Measurements from ENCODE around the gene EZR.

Gene EZR

GRCh38 chr6:158737082-158737709 lies 82.0 kb downstream of the EZR start:
- no peak for DNase-seq (ENCODE audit: low read depth in 1 of 2, low spot score in 1 of 2)
- no peaks in the 10 kb centered on the region for H3K27me3 ChIP-seq (ENCODE audit: insufficient read depth, poor library complexity, severe bottlenecking)
- no peak overlapping the region for H3K4me3 ChIP-seq (replicated peaks; ENCODE audit: insufficient read depth, low read length)
- TF ChIP-seq REST (IDR thresholded peaks at IDR 0.05; ENCODE audit: insufficient replicate concordance, low read depth) (no peak), GABPA (IDR thresholded peaks at IDR 0.05; ENCODE audit: low read depth) (no peak), POLR2AphosphoS5 (IDR thresholded peaks at IDR 0.05; ENCODE audit: low read depth) (no peak), SPI1 (IDR thresholded peaks at IDR 0.05; ENCODE audit: borderline replicate concordance, low read depth) (no peak), CTCF (IDR thresholded peaks at IDR 0.05; ENCODE audit: insufficient read depth, low read length) (no peak)
- H3K27ac ChIP-seq (replicated peaks) = no peak overlapping the region

- H3K27me3 ChIP-seq (ENCODE audit: insufficient read depth, poor library complexity, severe bottlenecking) = no peaks in the 10 kb centered on the region
- TF ChIP-seq GABPA (IDR thresholded peaks at IDR 0.05; ENCODE audit: low read depth) = no peak
- no peak for TF ChIP-seq REST (IDR thresholded peaks at IDR 0.05; ENCODE audit: insufficient replicate concordance, low read depth)
- no peak for TF ChIP-seq POLR2AphosphoS5 (IDR thresholded peaks at IDR 0.05; ENCODE audit: low read depth)
- H3K27ac ChIP-seq (replicated peaks) = no peak overlapping the region
- no peak overlapping the region for H3K4me3 ChIP-seq (replicated peaks; ENCODE audit: insufficient read depth, low read length)
- no peak for DNase-seq (ENCODE audit: low read depth in 1 of 2, low spot score in 1 of 2)
Observed at GRCh38 chr6:158735009-158735408, 84.2 kb downstream of the EZR start.

GRCh38 chr6:158730541-158730907 lies 88.6 kb downstream of the EZR start:
- DNase-seq (ENCODE audit: low read depth in 1 of 2, low spot score in 1 of 2) = no peak
- H3K27me3 ChIP-seq (ENCODE audit: insufficient read depth, poor library complexity, severe bottlenecking) = no peaks in the 10 kb centered on the region
- H3K27ac ChIP-seq (replicated peaks) = no peak overlapping the region
- TF ChIP-seq GABPA (IDR thresholded peaks at IDR 0.05; ENCODE audit: low read depth) = no peak
- TF ChIP-seq POLR2AphosphoS5 (IDR thresholded peaks at IDR 0.05; ENCODE audit: low read depth) = no peak
- H3K4me3 ChIP-seq (replicated peaks; ENCODE audit: insufficient read depth, low read length) = no peak overlapping the region

- H3K27ac ChIP-seq (replicated peaks) = no peak overlapping the region
Observed at GRCh38 chr6:158729906-158730540, 89.1 kb downstream of the EZR start.

GRCh38 chr6:158725704-158726103 lies 93.5 kb downstream of the EZR start:
- H3K27me3 ChIP-seq (ENCODE audit: insufficient read depth, poor library complexity, severe bottlenecking) = no peaks in the 10 kb centered on the region
- H3K27ac ChIP-seq (replicated peaks) = no peak overlapping the region
- TF ChIP-seq POLR2AphosphoS5 (IDR thresholded peaks at IDR 0.05; ENCODE audit: low read depth) (no peak), GABPA (IDR thresholded peaks at IDR 0.05; ENCODE audit: low read depth) (no peak), SPI1 (IDR thresholded peaks at IDR 0.05; ENCODE audit: borderline replicate concordance, low read depth) (no peak), CTCF (IDR thresholded peaks at IDR 0.05; ENCODE audit: insufficient read depth, low read length) (no peak), REST (IDR thresholded peaks at IDR 0.05; ENCODE audit: insufficient replicate concordance, low read depth) (no peak)
- no peak for DNase-seq (ENCODE audit: low read depth in 1 of 2, low spot score in 1 of 2)
- H3K4me3 ChIP-seq (replicated peaks; ENCODE audit: insufficient read depth, low read length) = no peak overlapping the region

More at GRCh38 chr6:158729906-158730540, 89.1 kb downstream of the EZR start:
- H3K27me3 ChIP-seq (ENCODE audit: insufficient read depth, poor library complexity, severe bottlenecking) = no peaks in the 10 kb centered on the region
- H3K4me3 ChIP-seq (replicated peaks; ENCODE audit: insufficient read depth, low read length) = no peak overlapping the region
- DNase-seq (ENCODE audit: low read depth in 1 of 2, low spot score in 1 of 2) = peak in 1 of 2 experiments; percentile 25
- TF ChIP-seq SPI1 (IDR thresholded peaks at IDR 0.05; ENCODE audit: borderline replicate concordance, low read depth) (peak; percentile 50; the same call in 1 of the 2 replicates), GABPA (IDR thresholded peaks at IDR 0.05; ENCODE audit: low read depth) (no peak)

Measured in HL-60 (cell line).